ENCODE measurements around the gene STRN.
"Not testable (repeated sequence)": the region's sequence is repeated elsewhere in the genome, so short reads cannot be mapped to it uniquely, and the experiment has no call there.

The STRN gene

DNA sequence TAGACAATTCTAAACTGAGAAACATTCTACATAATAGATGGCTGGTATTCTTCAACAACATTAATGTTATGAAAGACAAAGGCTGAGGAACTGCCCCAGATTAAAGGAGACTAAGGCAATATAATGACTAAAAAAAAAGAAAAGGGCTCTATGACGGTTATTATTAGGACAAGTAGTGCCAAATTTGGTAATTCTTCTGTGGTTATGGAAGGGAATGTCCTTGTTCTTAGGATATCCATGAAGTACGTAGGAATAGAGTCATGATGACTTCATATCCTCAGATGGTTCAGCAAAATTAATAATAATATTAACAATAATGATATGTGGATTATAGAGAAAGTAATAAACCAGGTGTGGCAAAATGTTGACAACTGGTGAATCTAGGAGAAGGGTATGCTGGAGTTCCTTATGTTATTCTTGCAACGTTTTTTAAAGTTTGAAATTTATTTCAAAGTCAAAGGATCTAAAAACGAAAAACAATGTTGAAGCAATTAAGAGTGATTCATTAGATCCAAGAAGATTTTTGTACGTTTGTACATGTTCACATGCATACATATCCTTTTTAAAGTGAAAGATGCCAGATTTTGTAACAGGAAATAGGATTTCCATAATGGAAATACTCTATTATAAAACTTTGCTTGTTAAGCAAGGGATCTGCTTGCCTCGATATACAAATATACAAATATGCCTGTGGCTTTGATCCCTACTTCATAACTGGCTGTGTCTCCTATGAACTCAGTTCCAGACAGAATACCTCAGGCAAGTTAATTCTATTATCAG lies 27.7 kb upstream of the STRN start:
- TF ChIP-seq, protein P1, sequence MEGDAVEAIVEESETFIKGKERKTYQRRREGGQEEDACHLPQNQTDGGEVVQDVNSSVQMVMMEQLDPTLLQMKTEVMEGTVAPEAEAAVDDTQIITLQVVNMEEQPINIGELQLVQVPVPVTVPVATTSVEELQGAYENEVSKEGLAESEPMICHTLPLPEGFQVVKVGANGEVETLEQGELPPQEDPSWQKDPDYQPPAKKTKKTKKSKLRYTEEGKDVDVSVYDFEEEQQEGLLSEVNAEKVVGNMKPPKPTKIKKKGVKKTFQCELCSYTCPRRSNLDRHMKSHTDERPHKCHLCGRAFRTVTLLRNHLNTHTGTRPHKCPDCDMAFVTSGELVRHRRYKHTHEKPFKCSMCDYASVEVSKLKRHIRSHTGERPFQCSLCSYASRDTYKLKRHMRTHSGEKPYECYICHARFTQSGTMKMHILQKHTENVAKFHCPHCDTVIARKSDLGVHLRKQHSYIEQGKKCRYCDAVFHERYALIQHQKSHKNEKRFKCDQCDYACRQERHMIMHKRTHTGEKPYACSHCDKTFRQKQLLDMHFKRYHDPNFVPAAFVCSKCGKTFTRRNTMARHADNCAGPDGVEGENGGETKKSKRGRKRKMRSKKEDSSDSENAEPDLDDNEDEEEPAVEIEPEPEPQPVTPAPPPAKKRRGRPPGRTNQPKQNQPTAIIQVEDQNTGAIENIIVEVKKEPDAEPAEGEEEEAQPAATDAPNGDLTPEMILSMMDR (IDR thresholded peaks at IDR 0.05; ENCODE audit: low read length, missing control alignments) = no peak
- DNase-seq (ENCODE audit: low read depth) = peak; percentile 16
- H3K4me3 ChIP-seq (replicated peaks; ENCODE audit: low read depth, low read length) = no peak overlapping the region

- TF ChIP-seq, protein P1 (IDR thresholded peaks at IDR 0.05; ENCODE audit: low read length, missing control alignments) = no peak
- H3K4me3 ChIP-seq (replicated peaks; ENCODE audit: low read depth, low read length) = no peak overlapping the region
- no peak for DNase-seq (ENCODE audit: low read depth)
Observed at GRCh38 chr2:36988008-36988407, 21.7 kb upstream of the STRN start.

DNA sequence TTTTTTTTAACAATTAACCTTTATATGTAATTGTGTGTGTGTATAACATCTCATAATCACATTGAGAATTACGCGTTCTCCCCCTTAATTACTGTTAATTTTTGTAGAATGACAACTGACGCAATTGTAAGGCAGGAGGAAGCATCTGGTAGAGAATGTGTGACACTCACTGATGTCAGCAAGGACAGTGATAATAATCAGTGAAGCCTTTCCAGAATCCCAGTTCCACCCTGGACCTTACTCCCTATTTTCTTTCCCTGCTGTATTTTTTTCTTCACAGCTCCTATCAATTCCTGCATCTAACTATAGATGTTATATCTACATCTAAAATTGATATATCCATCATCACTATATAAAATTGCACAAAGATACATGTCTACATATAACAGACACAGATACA lies 16.1 kb upstream of the STRN start:
- H3K4me3 ChIP-seq (replicated peaks; ENCODE audit: low read depth, low read length) = no peak overlapping the region
- no peak for DNase-seq (ENCODE audit: low read depth)
- TF ChIP-seq, protein P1 (IDR thresholded peaks at IDR 0.05; ENCODE audit: low read length, missing control alignments) = no peak

- no peak overlapping the region for H3K4me3 ChIP-seq (replicated peaks; ENCODE audit: low read depth, low read length)
- DNase-seq (ENCODE audit: low read depth) = no peak
- TF ChIP-seq, protein P1 (IDR thresholded peaks at IDR 0.05; ENCODE audit: low read length, missing control alignments) = no peak
Observed at GRCh38 chr2:36981911-36982310, 15.6 kb upstream of the STRN start.

DNA sequence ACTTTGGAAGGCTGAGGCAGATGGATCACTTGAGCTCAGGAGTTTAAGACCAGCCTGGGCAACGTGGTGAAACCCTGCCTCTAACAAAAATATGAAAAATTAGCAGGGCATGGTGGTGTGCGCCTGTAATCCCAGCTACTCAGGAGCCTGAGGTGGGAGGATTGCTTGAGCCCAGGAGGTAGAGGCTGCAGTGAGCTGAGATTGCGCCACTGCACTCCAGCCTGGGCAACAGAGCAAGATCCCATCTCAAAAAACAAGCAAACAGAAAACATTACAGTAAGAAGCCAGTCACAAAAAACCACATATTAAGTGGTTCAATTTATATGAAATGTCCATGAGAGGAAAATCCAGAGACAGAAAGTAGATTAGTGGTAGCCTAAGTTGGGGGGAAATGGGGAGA lies 12.7 kb upstream of the STRN start:
- not testable (repeated sequence) for DNase-seq (ENCODE audit: low read depth); H3K4me3 ChIP-seq (replicated peaks; ENCODE audit: low read depth, low read length)

DNA sequence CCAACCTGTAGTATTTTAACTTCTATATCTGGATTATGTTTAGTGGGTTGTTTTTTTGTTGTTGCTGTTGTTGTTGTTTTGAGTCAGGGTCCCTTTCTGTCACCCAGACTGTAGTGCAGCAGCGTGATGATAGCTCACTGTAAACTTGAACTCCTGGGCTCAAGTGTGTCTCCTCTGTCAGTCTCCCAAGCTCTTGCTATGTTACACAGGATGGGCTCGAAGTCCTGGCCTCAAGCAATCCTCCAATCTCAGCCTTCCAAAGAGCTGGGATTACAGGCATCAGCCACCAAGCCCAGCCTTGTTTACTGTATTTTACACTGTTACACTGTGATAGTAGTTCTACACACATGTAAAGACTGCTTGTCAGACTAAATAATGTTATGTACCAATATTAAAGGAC lies 9.7 kb upstream of the STRN start:
- TF ChIP-seq, protein P1 (IDR thresholded peaks at IDR 0.05; ENCODE audit: low read length, missing control alignments) = no peak
- H3K4me3 ChIP-seq (replicated peaks; ENCODE audit: low read depth, low read length) = no peak overlapping the region
- DNase-seq (ENCODE audit: low read depth) = no peak

DNA sequence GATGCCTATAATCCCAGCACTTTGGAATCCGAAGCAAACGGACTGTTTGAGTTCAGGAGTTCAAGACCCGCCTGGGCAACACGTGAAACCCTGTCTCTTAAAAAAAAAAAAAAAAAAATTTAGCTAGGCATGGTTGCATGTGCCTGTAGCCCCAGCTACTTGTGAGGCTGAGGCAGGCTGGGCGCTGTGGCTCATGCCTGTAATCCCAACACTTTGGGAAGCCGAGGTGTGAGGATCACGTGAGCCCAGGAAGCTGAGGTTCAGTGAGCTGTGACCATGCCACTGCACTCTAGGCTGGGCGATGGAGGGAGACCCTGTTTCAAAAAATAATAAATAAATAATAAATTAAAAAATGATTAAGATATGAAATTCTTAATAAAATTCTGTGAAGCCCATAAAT lies 9.0 kb upstream of the STRN start:
- no peak overlapping the region for H3K4me3 ChIP-seq (replicated peaks; ENCODE audit: low read depth, low read length)
- DNase-seq (ENCODE audit: low read depth) = no peak
- TF ChIP-seq, protein P1 (IDR thresholded peaks at IDR 0.05; ENCODE audit: low read length, missing control alignments) = no peak
